Colonic mucosa (tissue), 4 donors: Measurements from ENCODE around the gene PEX10. TPM values are rescaled to one million over a fixed set of nuclear protein-coding genes. Genes with fewer than 3 reads are reported as not detected.

ENCODE experiments used
- DNase-seq: peaks from one replicate; pipeline ENCODE4 v3.0.0-alpha.2; 2020
- H3K27ac ChIP-seq: fragments of 200-600 bp; one replicate; pipeline ENCODE4 v1.8.0; 2021
- H3K27me3 ChIP-seq: fragments of 200-600 bp; one replicate; pipeline ENCODE4 v1.8.0; 2021
- H3K36me3 ChIP-seq: fragments of 200-600 bp; one replicate; pipeline ENCODE4 v1.8.0; 2021
- H3K4me1 ChIP-seq: fragments of 200-600 bp; one replicate; pipeline ENCODE4 v1.8.0; 2021; ENCODE audit warnings: mild to moderate bottlenecking
- H3K4me3 ChIP-seq: fragments of 200-600 bp; one replicate; pipeline ENCODE4 v1.8.0; 2021
- H3K9ac ChIP-seq, 2 donors: one replicate each; pipeline ENCODE4 v1.7.0; 2013; ENCODE audit warnings: control low read depth in 2 of 2, low read depth in 2 of 2, low read length in 2 of 2
- H3K9me3 ChIP-seq: fragments of 200-600 bp; one replicate; pipeline ENCODE4 v1.8.0; 2021
- CTCF ChIP-seq: fragments of 200-600 bp; IDR thresholded peaks from one replicate; pipeline ENCODE4 v1.8.0; 2022; ENCODE audit warnings: antibody characterized with exemption, mild to moderate bottlenecking
- intact Hi-C: fragments of 100-400 bp; cut with DNase I; formaldehyde crosslinking; loops from one replicate; pipeline ENCODE4 v1.14.1; 2022
- total RNA-seq, 2 donors: library from RNA; stranded (reverse); fragmentation: NEBNext Ultra II Directional in 1 of 2; extraction: Animal tissue kit (Norgen Biotek cat#: 25700) in 1 of 2; gene quantifications; one replicate each; pipeline ENCODE4 v1.2.1, GENCODE V29; 2021
- donor health status: healthy.
- donor health status: DM: no; HTN: no; CAD: no.
- donor health status: DM: no; HTN: no; CAD: no.

PEX10 gene
- total RNA-seq, 2 donors from 2014 or later, result 15.0 to 22.7 TPM

- H3K4me1 ChIP-seq, result no peaks in the 10 kb centered on the region
- H3K36me3 ChIP-seq, result no peaks in the 10 kb centered on the region
- H3K4me3 ChIP-seq, result no peak overlapping the region
- intact Hi-C loops, result loop anchor here (10.0 kb wide), 1 partner anchor 219 kb away; no protein-coding TSS in a partner anchor
- no peak overlapping the region for H3K9ac ChIP-seq
- TF ChIP-seq CTCF, result no peak
- no peak overlapping the region for H3K27ac ChIP-seq
- H3K9me3 ChIP-seq, result no peaks in the 10 kb centered on the region
- DNase-seq, result no peak
- no peaks in the 10 kb centered on the region for H3K27me3 ChIP-seq
Observed at GRCh38 chr1:2425892-2426291, 13.5 kb upstream of the PEX10 start.

DNA sequence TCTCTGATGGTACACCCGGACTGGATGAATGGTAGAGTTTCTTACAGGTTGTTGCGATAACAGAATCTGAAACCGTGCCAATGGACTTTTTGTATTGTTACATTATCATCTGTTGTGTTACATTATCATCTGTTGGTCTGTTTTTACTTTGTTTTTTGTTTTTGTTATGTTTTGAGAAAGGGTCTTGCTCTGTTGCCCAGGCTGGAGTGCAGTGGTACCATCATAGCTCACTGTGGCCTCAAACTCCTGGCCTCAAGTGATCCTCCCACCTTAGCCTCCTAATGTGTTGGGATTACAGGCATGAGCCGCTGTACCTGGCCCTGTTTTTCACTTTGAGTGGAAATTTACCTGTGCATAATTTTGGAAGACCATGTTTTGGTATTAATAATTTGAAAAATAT lies 10.2 kb upstream of the PEX10 start:
- TF ChIP-seq CTCF, result no peak
- intact Hi-C loops, result loop anchor here (10.0 kb wide), 1 partner anchor 222 kb away; no protein-coding TSS in a partner anchor
- Histone ChIP-seq H3K4me1 (no peaks in the 10 kb centered on the region), H3K36me3 (no peaks in the 10 kb centered on the region), H3K27me3 (no peaks in the 10 kb centered on the region), H3K4me3 (no peak overlapping the region), H3K9ac (no peak overlapping the region), H3K27ac (no peak overlapping the region), H3K9me3 (no peaks in the 10 kb centered on the region)
- DNase-seq, result no peak

- Histone ChIP-seq H3K4me1 (no peaks in the 10 kb centered on the region), H3K9me3 (no peaks in the 10 kb centered on the region), H3K9ac (no peak overlapping the region), H3K36me3 (no peaks in the 10 kb centered on the region), H3K27me3 (no peaks in the 10 kb centered on the region), H3K27ac (no peak overlapping the region), H3K4me3 (no peak overlapping the region)
- no peak for DNase-seq
- TF ChIP-seq CTCF, result no peak
- intact Hi-C loops, result loop anchor here (5.0 kb wide), 1 partner anchor 363 kb away; no protein-coding TSS in a partner anchor
Observed at GRCh38 chr1:2419416-2419815, 7.1 kb upstream of the PEX10 start.

GRCh38 chr1:2418791-2419320 lies 6.5 kb upstream of the PEX10 start:
- DNase-seq, result no peak
- Histone ChIP-seq H3K27ac (no peak overlapping the region), H3K36me3 (no peaks in the 10 kb centered on the region), H3K27me3 (no peaks in the 10 kb centered on the region), H3K4me1 (peaks cover 5% of the 10 kb centered on the region), H3K9ac (no peak overlapping the region), H3K9me3 (no peaks in the 10 kb centered on the region), H3K4me3 (no peak overlapping the region)
- intact Hi-C loops, result loop anchor here (5.0 kb wide), 1 partner anchor 363 kb away; no protein-coding TSS in a partner anchor
- TF ChIP-seq CTCF, result no peak

DNA sequence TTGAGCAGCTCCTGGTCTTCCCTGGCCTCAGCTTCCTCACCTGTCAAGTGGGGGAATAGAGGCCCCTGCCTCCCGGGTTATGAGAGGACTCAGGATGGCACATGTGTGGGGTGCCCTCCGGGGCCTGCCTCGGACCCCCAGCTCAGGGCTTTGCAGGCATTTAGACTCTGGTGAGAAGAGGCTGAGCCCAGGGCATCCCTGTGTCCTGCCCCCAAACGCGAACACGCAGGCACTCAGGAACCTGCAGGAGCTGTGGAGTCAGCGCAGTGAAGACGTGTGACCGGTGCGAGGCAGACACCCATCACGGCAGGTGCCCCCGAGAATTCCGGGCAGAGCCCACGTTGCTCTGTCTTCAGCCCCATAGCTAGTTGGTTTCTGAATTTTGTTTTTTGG lies 5.5 kb upstream of the PEX10 start:
- DNase-seq, result no peak
- Histone ChIP-seq H3K27me3 (no peaks in the 10 kb centered on the region), H3K9me3 (no peaks in the 10 kb centered on the region), H3K4me1 (peaks cover 12% of the 10 kb centered on the region), H3K27ac (no peak overlapping the region), H3K9ac (no peak overlapping the region), H3K4me3 (no peak overlapping the region), H3K36me3 (no peaks in the 10 kb centered on the region)
- no peak for TF ChIP-seq CTCF
- intact Hi-C loops, result loop anchor here (5.0 kb wide), 1 partner anchor 364 kb away; no protein-coding TSS in a partner anchor
